A172 (cell line): ENCODE data around the gene CD34. TPM values are rescaled to one million over a fixed set of nuclear protein-coding genes. Genes with fewer than 3 reads are reported as not detected.
"Not testable (repeated sequence)": the region's sequence is repeated elsewhere in the genome, so short reads cannot be mapped to it uniquely, and the experiment has no call there.

ENCODE experiments used
- DNase-seq: peaks from one replicate; pipeline ENCODE4 v3.0.0-alpha.2; 2015; ENCODE audit warnings: low spot score
- total RNA-seq: library from RNA; depleted of rRNA; stranded (reverse); fragments of >200 nt; shearing (Covaris generic); gene quantifications from 2 replicates; pipeline ENCODE4 v1.2.3, GENCODE V29; 2014

The CD34 gene
- total RNA-seq, 1 experiment from 2014 or later, result 0.76 TPM

GRCh38 chr1:207926984-207927383 lies 16.1 kb upstream of the CD34 start:
- DNase-seq, result no peak

- DNase-seq, result not testable (repeated sequence)
Measured at GRCh38 chr1:207925969-207926368, 15.0 kb upstream of the CD34 start.

GRCh38 chr1:207925210-207925609 lies 14.3 kb upstream of the CD34 start:
- no peak for DNase-seq

- no peak for DNase-seq
Measured at GRCh38 chr1:207923561-207923960, 12.6 kb upstream of the CD34 start.

- DNase-seq, result no peak
Measured at GRCh38 chr1:207923121-207923520, 12.2 kb upstream of the CD34 start.

GRCh38 chr1:207922554-207922953 lies 11.6 kb upstream of the CD34 start:
- no peak for DNase-seq

GRCh38 chr1:207921321-207921720 lies 10.4 kb upstream of the CD34 start:
- no peak for DNase-seq

GRCh38 chr1:207920444-207921021 lies 9.6 kb upstream of the CD34 start:
- no peak for DNase-seq

GRCh38 chr1:207919523-207920170 lies 8.7 kb upstream of the CD34 start:
- no peak for DNase-seq

- no peak for DNase-seq
Measured at GRCh38 chr1:207918581-207918980, 7.7 kb upstream of the CD34 start.

- no peak for DNase-seq
Measured at GRCh38 chr1:207918011-207918410, 7.1 kb upstream of the CD34 start.

- no peak for DNase-seq
Measured at GRCh38 chr1:207917080-207917479, 6.2 kb upstream of the CD34 start.

- no peak for DNase-seq
Measured at GRCh38 chr1:207913951-207914350, 3.0 kb upstream of the CD34 start.

- no peak for DNase-seq
Measured at GRCh38 chr1:207911856-207912760, 1.2 kb upstream of the CD34 start.

GRCh38 chr1:207909687-207910086 lies 1.2 kb downstream of the CD34 start:
- no peak for DNase-seq

- DNase-seq, result no peak
Measured at GRCh38 chr1:207908107-207908734, 2.7 kb downstream of the CD34 start.

GRCh38 chr1:207904391-207904790 lies 6.5 kb downstream of the CD34 start:
- DNase-seq, result no peak

GRCh38 chr1:207903767-207904166 lies 7.2 kb downstream of the CD34 start:
- DNase-seq, result no peak

GRCh38 chr1:207903053-207903452 lies 7.9 kb downstream of the CD34 start:
- DNase-seq, result peak; percentile 10

GRCh38 chr1:207902566-207902965 lies 8.4 kb downstream of the CD34 start:
- no peak for DNase-seq

GRCh38 chr1:207901041-207901653 lies 9.8 kb downstream of the CD34 start:
- DNase-seq, result no peak

GRCh38 chr1:207898836-207899235 lies 12.1 kb downstream of the CD34 start:
- no peak for DNase-seq
